Neuronal stem cell (in vitro differentiated cells): Measurements from ENCODE around the gene KRTAP15-1.

Experiments used
- DNase-seq: peaks from one replicate; pipeline ENCODE4 v3.0.0-alpha.2; 2013; ENCODE audit warnings: low spot score
- H2AFZ ChIP-seq: one replicate; pipeline ENCODE4 v1.6.1; 2013; ENCODE audit warnings: mild to moderate bottlenecking, low read length, inconsistent platforms
- H2AK5ac ChIP-seq: 2 replicates; pipeline ENCODE4 v1.6.1; 2013; ENCODE audit warnings: low read depth, mild to moderate bottlenecking, inconsistent platforms, low read length, moderate library complexity, mixed read lengths
- H2BK120ac ChIP-seq: 2 replicates; pipeline ENCODE4 v1.6.1; 2013; ENCODE audit warnings: low read depth, mild to moderate bottlenecking, inconsistent platforms, low read length, moderate library complexity, mixed read lengths
- H2BK12ac ChIP-seq: one replicate; pipeline ENCODE4 v1.6.1; 2013; ENCODE audit warnings: low read length, inconsistent platforms
- H2BK15ac ChIP-seq: 2 replicates; pipeline ENCODE4 v1.6.1; 2013; ENCODE audit warnings: mild to moderate bottlenecking, low read length, inconsistent platforms, mixed read lengths
- H2BK5ac ChIP-seq: one replicate; pipeline ENCODE4 v1.6.1; 2013; ENCODE audit warnings: inconsistent platforms, mild to moderate bottlenecking, low read length, moderate library complexity
- H3K14ac ChIP-seq: one replicate; pipeline ENCODE4 v1.6.1; 2013; ENCODE audit warnings: low read length, inconsistent platforms
- H3K18ac ChIP-seq: 2 replicates; pipeline ENCODE4 v1.6.1; 2013; ENCODE audit warnings: low read length, inconsistent platforms
- H3K23ac ChIP-seq: 2 replicates; pipeline ENCODE4 v1.6.1; 2013; ENCODE audit warnings: low read depth, mild to moderate bottlenecking, mixed read lengths, low read length, inconsistent platforms; ENCODE audit not compliant: poor library complexity
- H3K27ac ChIP-seq: replicated peaks from 3 replicates; pipeline ENCODE4 v1.5.1; 2013; ENCODE audit warnings: low read length, inconsistent platforms
- H3K27me3 ChIP-seq, 3 experiments: 2 replicates each; pipeline ENCODE4 v1.6.1; 2013; ENCODE audit warnings: low read length in 3 of 3, mild to moderate bottlenecking in 2 of 3, inconsistent platforms in 1 of 3, low read depth in 1 of 3, mixed read lengths in 1 of 3, moderate library complexity in 1 of 3; ENCODE audit not compliant: control insufficient read depth in 3 of 3, insufficient read depth in 3 of 3
- H3K36me3 ChIP-seq, 2 donors: replicated peaks in 1 of 2; 2 replicates each; pipeline ENCODE4 v1.6.1; 2013; ENCODE audit warnings: low read length in 2 of 2; ENCODE audit not compliant: control insufficient read depth in 2 of 2, insufficient read depth in 2 of 2
- H3K4ac ChIP-seq: 2 replicates; pipeline ENCODE4 v1.6.1; 2013; ENCODE audit warnings: inconsistent platforms, mild to moderate bottlenecking, low read length, moderate library complexity
- H3K4me1 ChIP-seq, 2 donors: 1 replicate in 1 of 2; 2 replicates in 1 of 2; pipeline ENCODE4 v1.6.1; 2013; ENCODE audit warnings: low read length in 2 of 2, low read depth in 1 of 2; ENCODE audit not compliant: control insufficient read depth in 2 of 2, insufficient read depth in 1 of 2
- H3K4me2 ChIP-seq: one replicate; pipeline ENCODE4 v1.6.1; 2013; ENCODE audit warnings: mild to moderate bottlenecking, low read length, inconsistent platforms; ENCODE audit not compliant: insufficient read depth, poor library complexity, severe bottlenecking
- H3K4me3 ChIP-seq, 2 donors: 2 replicates each; pipeline ENCODE4 v1.5.1; 2013; ENCODE audit warnings: low read length in 2 of 2, mild to moderate bottlenecking in 2 of 2, inconsistent platforms in 1 of 2, moderate library complexity in 1 of 2
- H3K79me1 ChIP-seq: one replicate; pipeline ENCODE4 v1.6.1; 2013; ENCODE audit warnings: low read depth, mild to moderate bottlenecking, inconsistent platforms, low read length, moderate library complexity
- H3K9ac ChIP-seq: one replicate; pipeline ENCODE4 v1.6.1; 2013; ENCODE audit warnings: mild to moderate bottlenecking, low read depth, low read length, inconsistent platforms; ENCODE audit not compliant: poor library complexity
- H3K9me3 ChIP-seq, 2 donors: replicated peaks in 1 of 2; 2 replicates each; pipeline versions ENCODE3 to v1.6.1; 2013; ENCODE audit warnings: low read length in 2 of 2, mild to moderate bottlenecking in 2 of 2, inconsistent platforms in 1 of 2, low read depth in 1 of 2, mixed read lengths in 1 of 2, moderate library complexity in 1 of 2; ENCODE audit not compliant: control insufficient read depth in 2 of 2, insufficient read depth in 1 of 2
- H4K8ac ChIP-seq: one replicate; pipeline ENCODE4 v1.6.1; 2013; ENCODE audit warnings: low read depth, mild to moderate bottlenecking, inconsistent platforms, low read length, moderate library complexity
- H4K91ac ChIP-seq: one replicate; pipeline ENCODE4 v1.6.1; 2013; ENCODE audit warnings: low read length, low read depth, mild to moderate bottlenecking, inconsistent platforms; ENCODE audit not compliant: poor library complexity
- WGBS, 2 donors: extraction: QIAGEN DNeasy Blood & Tissue Kit; methylation state at CpG; one replicate each; pipeline ENCODE4 v1.1.7; 2013; ENCODE audit warnings: missing lambda C conversion rate in 2 of 2, mixed read lengths in 1 of 2; ENCODE audit not compliant: insufficient read length in 2 of 2, insufficient replicate concordance in 1 of 2; ENCODE audit errors: extremely low coverage in 2 of 2; 5-methylcytosine and 5-hydroxymethylcytosine counted together

Gene KRTAP15-1

GRCh38 chr21:30447056-30447455, 7.0 kb downstream of the KRTAP15-1 start:
- no peak overlapping the region for H2BK15ac ChIP-seq
- no peaks in the 10 kb centered on the region for H3K27me3 ChIP-seq
- no peak overlapping the region for H4K8ac ChIP-seq
- H2AFZ ChIP-seq, result no peak overlapping the region
- H2BK12ac ChIP-seq, result no peak overlapping the region
- H4K91ac ChIP-seq, result no peak overlapping the region
- no peak overlapping the region for H3K4me3 ChIP-seq
- H2AK5ac ChIP-seq, result no peak overlapping the region
- H3K36me3 ChIP-seq, result no peaks in the 10 kb centered on the region
- H3K4ac ChIP-seq, result no peak overlapping the region
- WGBS, 2 donors, result no CpG with 5 or more reads among the region's 4 CpGs
- H2BK5ac ChIP-seq, result no peak overlapping the region
- no peak overlapping the region for H3K4me2 ChIP-seq
- H3K79me1 ChIP-seq, result no peaks in the 10 kb centered on the region
- H3K27ac ChIP-seq, result no peak overlapping the region
- H3K14ac ChIP-seq, result no peak overlapping the region
- H3K9me3 ChIP-seq, result no peaks in the 10 kb centered on the region
- no peak for DNase-seq
- H3K23ac ChIP-seq, result no peak overlapping the region
- no peak overlapping the region for H3K9ac ChIP-seq
- H3K4me1 ChIP-seq, result no peaks in the 10 kb centered on the region
- H2BK120ac ChIP-seq, result no peak overlapping the region
- H3K18ac ChIP-seq, result no peak overlapping the region

- Histone ChIP-seq H3K14ac (no peak overlapping the region), H3K4me2 (no peak overlapping the region), H2AFZ (no peak overlapping the region), H2BK15ac (no peak overlapping the region), H4K8ac (no peak overlapping the region), H3K9ac (no peak overlapping the region), H4K91ac (no peak overlapping the region), H3K4ac (no peak overlapping the region), H3K23ac (no peak overlapping the region), H2BK12ac (no peak overlapping the region), H3K4me1 (no peaks in the 10 kb centered on the region), H3K27ac (no peak overlapping the region), H2BK5ac (no peak overlapping the region), H3K4me3 (no peak overlapping the region), H3K18ac (no peak overlapping the region), H2BK120ac (no peak overlapping the region), H3K27me3 (no peaks in the 10 kb centered on the region), H2AK5ac (no peak overlapping the region), H3K9me3 (no peaks in the 10 kb centered on the region), H3K36me3 (no peaks in the 10 kb centered on the region), H3K79me1 (no peaks in the 10 kb centered on the region)
- no peak for DNase-seq
- no CpG with 5 or more reads among the region's 3 CpGs for WGBS, 2 donors
Measured at GRCh38 chr21:30448514-30448913, 8.4 kb downstream of the KRTAP15-1 start.

GRCh38 chr21:30463713-30464112, 23.6 kb downstream of the KRTAP15-1 start:
- no peak overlapping the region for H3K4ac ChIP-seq
- H3K79me1 ChIP-seq, result no peaks in the 10 kb centered on the region
- H3K27me3 ChIP-seq, result no peaks in the 10 kb centered on the region
- H3K36me3 ChIP-seq, result no peaks in the 10 kb centered on the region
- DNase-seq, result no peak
- H4K91ac ChIP-seq, result no peak overlapping the region
- no peak overlapping the region for H2AFZ ChIP-seq
- no peak overlapping the region for H3K18ac ChIP-seq
- no peak overlapping the region for H3K14ac ChIP-seq
- H3K23ac ChIP-seq, result no peak overlapping the region
- no peak overlapping the region for H2BK15ac ChIP-seq
- H3K9ac ChIP-seq, result no peak overlapping the region
- H3K9me3 ChIP-seq, result no peaks in the 10 kb centered on the region
- WGBS, 2 donors, result no CpG with 5 or more reads among the region's 3 CpGs
- H3K4me2 ChIP-seq, result no peak overlapping the region
- no peak overlapping the region for H2BK120ac ChIP-seq
- no peak overlapping the region for H2BK5ac ChIP-seq
- peaks cover 0 to 2% of the 10 kb centered on the region in 2 donors for H3K4me1 ChIP-seq
- no peak overlapping the region for H2AK5ac ChIP-seq
- no peak overlapping the region for H3K27ac ChIP-seq
- H3K4me3 ChIP-seq, result no peak overlapping the region
- no peak overlapping the region for H2BK12ac ChIP-seq
- H4K8ac ChIP-seq, result no peak overlapping the region

- H3K4ac ChIP-seq, result no peak overlapping the region
- no peak overlapping the region for H3K14ac ChIP-seq
- H4K91ac ChIP-seq, result no peak overlapping the region
- no peak overlapping the region for H2BK12ac ChIP-seq
- no peak overlapping the region for H2AK5ac ChIP-seq
- no peak overlapping the region for H3K4me2 ChIP-seq
- no peak overlapping the region for H2BK15ac ChIP-seq
- H3K27ac ChIP-seq, result no peak overlapping the region
- no peak overlapping the region for H3K9ac ChIP-seq
- no CpG with 5 or more reads among the region's 6 CpGs for WGBS, 2 donors
- no peak overlapping the region for H4K8ac ChIP-seq
- H3K4me1 ChIP-seq, result peaks cover 0 to 2% of the 10 kb centered on the region in 2 donors
- H2BK5ac ChIP-seq, result no peak overlapping the region
- no peak overlapping the region for H3K4me3 ChIP-seq
- H3K23ac ChIP-seq, result no peak overlapping the region
- no peaks in the 10 kb centered on the region for H3K79me1 ChIP-seq
- no peaks in the 10 kb centered on the region for H3K36me3 ChIP-seq
- no peak overlapping the region for H2BK120ac ChIP-seq
- no peak overlapping the region for H2AFZ ChIP-seq
- no peak overlapping the region for H3K18ac ChIP-seq
- no peak for DNase-seq
- no peaks in the 10 kb centered on the region for H3K9me3 ChIP-seq
- H3K27me3 ChIP-seq, result no peaks in the 10 kb centered on the region
Measured at GRCh38 chr21:30468900-30469714, 29.0 kb downstream of the KRTAP15-1 start.
